H1 (cell line): Measurements from ENCODE around the gene MPIG6B. TPM values are rescaled to one million over a fixed set of nuclear protein-coding genes. Genes with fewer than 3 reads are reported as not detected.

Source experiments
- ATF3 ChIP-seq: IDR thresholded peaks from 2 replicates; pipeline ENCODE4 v1.6.1; 2011; ENCODE audit warnings: low read depth, mild to moderate bottlenecking, low read length; ENCODE audit not compliant: insufficient read depth
- E2F6 ChIP-seq: IDR thresholded peaks from 2 replicates; pipeline ENCODE4 v1.6.1; 2012; ENCODE audit warnings: inconsistent platforms
- POLR2A ChIP-seq, 2 experiments: IDR thresholded peaks; 1 replicate in 1 of 2; 2 replicates in 1 of 2; pipeline ENCODE4 v1.6.1; 2011; ENCODE audit warnings: low read depth in 2 of 2, low read length in 2 of 2, mild to moderate bottlenecking in 2 of 2; ENCODE audit errors: control extremely low read depth in 1 of 2
- RAD21 ChIP-seq, 2 experiments: IDR thresholded peaks in 1 of 2; conservative IDR thresholded peaks in 1 of 2; 2 replicates each; pipeline ENCODE4 v1.6.1; 2011; ENCODE audit warnings: low read depth in 2 of 2, low read length in 2 of 2, improper control_type of control experiment in 1 of 2, inconsistent platforms in 1 of 2, mild to moderate bottlenecking in 1 of 2, moderate library complexity in 1 of 2
- RXRA ChIP-seq: IDR thresholded peaks from 2 replicates; pipeline ENCODE4 v1.6.1; 2011; ENCODE audit warnings: low read depth, mild to moderate bottlenecking, low read length, moderate library complexity; ENCODE audit not compliant: insufficient read depth
- SUZ12 ChIP-seq: fragments of 200-600 bp; sonication (generic); IDR thresholded peaks from 2 replicates; pipeline ENCODE4 v1.6.1; 2012; ENCODE audit warnings: mild to moderate bottlenecking, inconsistent platforms, low read length, moderate library complexity, mixed read lengths
- USF2 ChIP-seq: IDR thresholded peaks from 2 replicates; pipeline ENCODE4 v1.6.1; 2011; ENCODE audit warnings: low read length, improper control_type of control experiment
- polyA plus RNA-seq, 7 experiments: library from polyadenylated mRNA; depleted of rRNA in 3 of 7; stranded (reverse) in 5 of 7; unstranded in 2 of 7; fragments of >200 nt in 5 of 7; fragments of 200-250 nt in 2 of 7; gene quantifications; 1 replicate in 5 of 7; 2 replicates in 1 of 7; 4 replicates in 1 of 7; pipeline versions ENCODE4 v1.2.1 to v1.2.3, GENCODE V29; 2011 to 2013; ENCODE audit warnings: missing spikeins in 2 of 7, mixed read lengths in 2 of 7
- total RNA-seq: library from RNA; stranded (reverse); fragmentation: NEBNext Ultra II Directional; extraction: Animal tissue kit (Norgen Biotek cat#: 25700); gene quantifications from 2 replicates; pipeline ENCODE4 v1.2.1, GENCODE V29; 2021

MPIG6B gene
- total and polyA plus RNA-seq, 2 of the 8 experiments (the other 6 are each of a cell fraction or from before 2014, with no cell fraction given): 0.18 TPM; not detected in 1

GRCh38 chr6:31732029-31732428 is 8.9 kb downstream of the MPIG6B start (continued):
- no peak for TF ChIP-seq E2F6
- no peak for TF ChIP-seq ATF3
- TF ChIP-seq RXRA: no peak
- no peak for TF ChIP-seq RAD21 (IDR thresholded peaks at IDR 0.05 in 1 of 2, conservative IDR thresholded peaks at IDR 0.05 in 1 of 2; ENCODE audit: low read depth in 2 of 2, low read length in 2 of 2)
- no peak for TF ChIP-seq USF2
- TF ChIP-seq SUZ12: no peak
- TF ChIP-seq POLR2A (IDR thresholded peaks at IDR 0.05; ENCODE audit: control extremely low read depth in 1 of 2, low read depth in 2 of 2, low read length in 2 of 2): no peak
